Measurements from ENCODE around the gene S100B. TPM values are rescaled to one million over a fixed set of nuclear protein-coding genes. Genes with fewer than 3 reads are reported as not detected.

S100B gene
- total RNA-seq, 1 experiment from 2014 or later: not detected

DNA sequence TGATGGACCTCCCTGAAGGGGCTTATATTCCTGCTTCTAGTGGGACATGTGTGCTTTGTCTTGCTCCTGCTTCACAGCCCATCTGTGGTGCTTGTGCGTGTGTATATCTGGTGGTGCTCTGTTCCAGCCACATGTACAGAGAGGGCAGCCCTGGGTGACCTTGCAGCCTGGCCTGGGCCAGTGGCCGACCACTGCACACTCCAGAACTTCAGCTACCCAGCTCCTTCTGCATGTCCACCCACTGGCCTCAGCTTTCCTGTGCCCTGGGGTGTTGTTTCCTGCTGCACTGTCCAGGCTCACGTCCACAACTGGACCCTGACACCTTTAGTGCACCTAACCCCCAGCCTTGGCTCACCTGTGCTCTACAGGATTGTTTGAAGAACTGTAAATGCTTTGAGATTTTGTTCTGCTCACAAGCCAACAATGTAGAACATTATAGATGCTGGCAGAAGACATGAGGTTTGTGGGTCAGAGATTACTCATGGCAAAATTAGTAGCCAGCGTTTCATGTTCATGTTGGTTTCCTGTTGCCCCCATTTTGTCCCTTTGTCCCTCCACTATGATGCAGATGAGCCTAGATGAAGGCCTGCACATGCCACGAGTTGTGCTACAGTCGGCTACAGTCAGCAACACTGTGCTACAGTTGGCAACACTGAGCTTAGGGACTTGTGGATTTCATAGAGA is 5.3 kb upstream of the S100B start:
- ChIA-PET RAD21 (ENCODE audit: low non-redundant PET in 1 of 2, low total read pairs in 2 of 2, uncharacterized antibody in 2 of 2, unreplicated experiment in 2 of 2) (no interaction called here), CTCF (no interaction called here), POLR2A (no interaction called here)
- 0 out of 2 replicates have a peak, but pooled peaks cover 6% of the 10 kb centered on the region for H3K27me3 ChIP-seq (ENCODE audit: insufficient read depth, low read length)
- no peaks in the 10 kb centered on the region for H4K20me1 ChIP-seq (ENCODE audit: insufficient read depth)
- TF ChIP-seq POLR2A (IDR thresholded peaks at IDR 0.05; ENCODE audit: borderline replicate concordance, extremely low read depth, insufficient read depth, insufficient read length): no peak
- TF ChIP-seq CBX3 (IDR thresholded peaks at IDR 0.05; ENCODE audit: low read depth): no peak
- no peak for TF ChIP-seq ZNF274 (IDR thresholded peaks at IDR 0.05; ENCODE audit: low read depth, low read length)
- TF ChIP-seq RAD21 (IDR thresholded peaks at IDR 0.05; ENCODE audit: low read depth): no peak
- no peak for TF ChIP-seq ELF1 (IDR thresholded peaks at IDR 0.05; ENCODE audit: borderline replicate concordance, low read depth)
- no peak for TF ChIP-seq SIN3A (IDR thresholded peaks at IDR 0.05; ENCODE audit: low read depth)
- TF ChIP-seq ATF3 (IDR thresholded peaks at IDR 0.05): no peak
- no peak for TF ChIP-seq CTCF (IDR thresholded peaks at IDR 0.05 in 2 of 3, conservative IDR thresholded peaks at IDR 0.05 in 1 of 3; ENCODE audit: borderline replicate concordance in 1 of 3, insufficient read depth in 1 of 3, low read depth in 2 of 3, low read length in 2 of 3)
- no peak for TF ChIP-seq JUND (IDR thresholded peaks at IDR 0.05)
- intact Hi-C loops (cut with micrococcal nuclease): no loop called here
- no peaks in the 10 kb centered on the region for H3K4me1 ChIP-seq (ENCODE audit: control insufficient read depth in 1 of 2, insufficient read depth in 2 of 2, low read length in 2 of 2)
- H3K36me3 ChIP-seq (ENCODE audit: control insufficient read depth in 1 of 2, insufficient read depth in 2 of 2, low read length in 2 of 2): no peaks in the 10 kb centered on the region
- H2AFZ ChIP-seq (ENCODE audit: low read depth, low read length, poor library complexity, severe bottlenecking): no peak overlapping the region
- no peak overlapping the region for H3K27ac ChIP-seq (ENCODE audit: low read depth, low read length)
- no peaks in the 10 kb centered on the region for H3K9me2 ChIP-seq (ENCODE audit: insufficient read depth)
- no TSS peak for BruUV-seq (replicated peaks)
- ATAC-seq (no peak), DNase-seq (ENCODE audit: low read depth, low spot score) (no peak)
- no peaks in the 10 kb centered on the region for H3K79me2 ChIP-seq (ENCODE audit: insufficient read depth, low read length)
- no peak overlapping the region for H3K4me2 ChIP-seq (ENCODE audit: low read length)
- no peak overlapping the region for H3K4me3 ChIP-seq (replicated peaks in 1 of 2; ENCODE audit: low read depth in 1 of 2, low read length in 2 of 2)
- H3K9ac ChIP-seq (ENCODE audit: low read length): no peak overlapping the region
- no peaks in the 10 kb centered on the region for H3K9me3 ChIP-seq (ENCODE audit: control insufficient read depth in 1 of 2, insufficient read depth in 1 of 2, low read depth in 1 of 2, low read length in 2 of 2)
